ENCODE measurements around the gene GALE. TPM values are rescaled to one million over a fixed set of nuclear protein-coding genes. Genes with fewer than 3 reads are reported as not detected.
A peak's percentile ranks its signal among the peaks of the same experiment; 100 is the strongest.

The GALE gene
- total RNA-seq, 2 experiments from 2014 or later = 49.4 to 54.9 TPM

GRCh38 chr1:23772049-23772853 is 28.3 kb downstream of the GALE start:
- DNase-seq = peak; percentile 91
- CTCF ChIA-PET = interaction anchor here (0.5 to 3.7 kb wide), 55 partner anchors 8 to 423 kb away, joined by 3 to 42 read pairs (median 4); partner anchors contain the start of genes ELOA, FUCA1, GALE and HMGCL
- H3K9me3 Mint-ChIP-seq = no peaks in the 10 kb centered on the region
- no peak overlapping the region for H3K27ac Mint-ChIP-seq
- peaks cover 4% of the 10 kb centered on the region for H3K36me3 Mint-ChIP-seq
- peaks cover 22% of the 10 kb centered on the region for H3K4me1 Mint-ChIP-seq (ENCODE audit: low read depth)
- intact Hi-C loops (cut with micrococcal nuclease) = loop anchor here (1.0 kb wide), 1 partner anchor 96 kb away; the partner anchor contains the start of gene FUCA1
- H3K27me3 Mint-ChIP-seq = no peaks in the 10 kb centered on the region
- POLR2A ChIA-PET = interaction anchor here (0.5 to 0.8 kb wide), 2 partner anchors 9 to 67 kb away, joined by 3 read pairs; no protein-coding TSS in a partner anchor
- no peak overlapping the region for H3K4me3 Mint-ChIP-seq

GRCh38 chr1:23768733-23769132 is 31.8 kb downstream of the GALE start:
- Mint-ChIP-seq H3K36me3 (peaks cover 7% of the 10 kb centered on the region), H3K27me3 (no peaks in the 10 kb centered on the region), H3K27ac (no peak overlapping the region), H3K4me3 (no peak overlapping the region), H3K9me3 (no peaks in the 10 kb centered on the region), H3K4me1 (ENCODE audit: low read depth) (peaks cover 2% of the 10 kb centered on the region)
- intact Hi-C loops (cut with micrococcal nuclease) = no loop called here
- CTCF ChIA-PET = interaction anchor here (0.6 kb wide), 1 partner anchor 155 kb away, joined by 4 read pairs; no protein-coding TSS in a partner anchor
- no peak for DNase-seq
- POLR2A ChIA-PET = no interaction called here

GRCh38 chr1:23763041-23763577 is 37.4 kb downstream of the GALE start:
- H3K4me1 Mint-ChIP-seq (ENCODE audit: low read depth) = no peaks in the 10 kb centered on the region
- H3K27ac Mint-ChIP-seq = no peak overlapping the region
- H3K4me3 Mint-ChIP-seq = no peak overlapping the region
- H3K36me3 Mint-ChIP-seq = peaks cover 27% of the 10 kb centered on the region
- ChIA-PET CTCF (interaction anchor here (1.3 kb wide), 1 partner anchor 9 kb away, joined by 5 read pairs; no protein-coding TSS in a partner anchor), POLR2A (interaction anchor here (0.7 kb wide), 1 partner anchor 9 kb away, joined by 3 read pairs; no protein-coding TSS in a partner anchor)
- intact Hi-C loops (cut with micrococcal nuclease) = no loop called here
- H3K27me3 Mint-ChIP-seq = no peaks in the 10 kb centered on the region
- no peaks in the 10 kb centered on the region for H3K9me3 Mint-ChIP-seq
- DNase-seq = no peak

GRCh38 chr1:23759277-23759676 is 41.3 kb downstream of the GALE start:
- H3K4me1 Mint-ChIP-seq (ENCODE audit: low read depth) = no peaks in the 10 kb centered on the region

GRCh38 chr1:23757812-23758211 is 42.7 kb downstream of the GALE start:
- Mint-ChIP-seq H3K27ac (no peak overlapping the region), H3K9me3 (no peaks in the 10 kb centered on the region), H3K4me3 (no peak overlapping the region), H3K36me3 (peaks cover 45% of the 10 kb centered on the region), H3K27me3 (no peaks in the 10 kb centered on the region), H3K4me1 (ENCODE audit: low read depth) (no peaks in the 10 kb centered on the region)
- intact Hi-C loops (cut with micrococcal nuclease) = no loop called here
- POLR2A ChIA-PET = no interaction called here
- no peak for DNase-seq
- CTCF ChIA-PET = interaction anchor here (1.2 to 1.6 kb wide), 2 partner anchors 13 to 14 kb away, joined by 3 to 6 read pairs; no protein-coding TSS in a partner anchor

More at GRCh38 chr1:23759277-23759676, 41.3 kb downstream of the GALE start:
- ChIA-PET POLR2A (no interaction called here), CTCF (interaction anchor here (1.6 kb wide), 1 partner anchor 12 kb away, joined by 6 read pairs; no protein-coding TSS in a partner anchor)
- Mint-ChIP-seq H3K4me3 (no peak overlapping the region), H3K9me3 (no peaks in the 10 kb centered on the region), H3K27ac (peak overlapping the region; percentile 5), H3K27me3 (no peaks in the 10 kb centered on the region), H3K36me3 (peaks cover 37% of the 10 kb centered on the region)
- no peak for DNase-seq
- intact Hi-C loops (cut with micrococcal nuclease) = no loop called here

- no peak for DNase-seq
- CTCF ChIA-PET = interaction anchor here (0.6 to 0.9 kb wide), 4 partner anchors 15 to 700 kb away, joined by 3 read pairs; no protein-coding TSS in a partner anchor
- H3K4me3 Mint-ChIP-seq = no peak overlapping the region
These were observed 43.9 kb downstream of the GALE start for GRCh38 chr1:23756676-23757075.

GRCh38 chr1:23752909-23753308 is 47.6 kb downstream of the GALE start:
- no peaks in the 10 kb centered on the region for H3K9me3 Mint-ChIP-seq
- POLR2A ChIA-PET = interaction anchor here (0.6 kb wide), 1 partner anchor 50 kb away, joined by 6 read pairs; no protein-coding TSS in a partner anchor
- H3K36me3 Mint-ChIP-seq = peaks cover 41% of the 10 kb centered on the region
- H3K27me3 Mint-ChIP-seq = no peaks in the 10 kb centered on the region
- no peak overlapping the region for H3K27ac Mint-ChIP-seq
- no peak overlapping the region for H3K4me3 Mint-ChIP-seq
- CTCF ChIA-PET = no interaction called here
- DNase-seq = no peak
- H3K4me1 Mint-ChIP-seq (ENCODE audit: low read depth) = peaks cover 13% of the 10 kb centered on the region
- intact Hi-C loops (cut with micrococcal nuclease) = no loop called here

More at GRCh38 chr1:23756676-23757075, 43.9 kb downstream of the GALE start:
- POLR2A ChIA-PET = no interaction called here
- H3K27ac Mint-ChIP-seq = no peak overlapping the region
- H3K36me3 Mint-ChIP-seq = peaks cover 46% of the 10 kb centered on the region
- H3K9me3 Mint-ChIP-seq = no peaks in the 10 kb centered on the region
- intact Hi-C loops (cut with micrococcal nuclease) = no loop called here
- H3K27me3 Mint-ChIP-seq = no peaks in the 10 kb centered on the region
- no peaks in the 10 kb centered on the region for H3K4me1 Mint-ChIP-seq (ENCODE audit: low read depth)

GRCh38 chr1:23751815-23752200 is 48.7 kb downstream of the GALE start:
- H3K27ac Mint-ChIP-seq = no peak overlapping the region
- H3K4me3 Mint-ChIP-seq = no peak overlapping the region
- H3K9me3 Mint-ChIP-seq = no peaks in the 10 kb centered on the region
- peaks cover 24% of the 10 kb centered on the region for H3K4me1 Mint-ChIP-seq (ENCODE audit: low read depth)
- H3K27me3 Mint-ChIP-seq = no peaks in the 10 kb centered on the region
- POLR2A ChIA-PET = no interaction called here
- no peak for DNase-seq
- CTCF ChIA-PET = interaction anchor here (0.8 to 1.9 kb wide), 5 partner anchors 20 to 61 kb away, joined by 3 to 6 read pairs (median 4); partner anchors contain the start of gene RPL11
- H3K36me3 Mint-ChIP-seq = peaks cover 41% of the 10 kb centered on the region
- intact Hi-C loops (cut with micrococcal nuclease) = no loop called here

GRCh38 chr1:23751050-23751814 is 49.3 kb downstream of the GALE start:
- CTCF ChIA-PET = interaction anchor here (0.8 to 1.9 kb wide), 5 partner anchors 21 to 60 kb away, joined by 3 to 6 read pairs (median 4); partner anchors contain the start of gene RPL11

GRCh38 chr1:23748016-23748415 is 52.5 kb downstream of the GALE start:
- Mint-ChIP-seq H3K27ac (peak overlapping the region; percentile 14), H3K9me3 (no peaks in the 10 kb centered on the region), H3K27me3 (no peaks in the 10 kb centered on the region), H3K4me1 (ENCODE audit: low read depth) (peaks cover 43% of the 10 kb centered on the region), H3K4me3 (no peak overlapping the region), H3K36me3 (peaks cover 27% of the 10 kb centered on the region)
- no peak for DNase-seq
- POLR2A ChIA-PET = no interaction called here
- intact Hi-C loops (cut with micrococcal nuclease) = loop anchor here (5.0 kb wide), 1 partner anchor 216 kb away; the partner anchor contains the start of gene E2F2
- CTCF ChIA-PET = interaction anchor here (0.9 to 1.3 kb wide), 5 partner anchors 24 to 57 kb away, joined by 3 to 4 read pairs (median 3); partner anchors contain the start of gene RPL11

More at GRCh38 chr1:23751050-23751814, 49.3 kb downstream of the GALE start:
- H3K9me3 Mint-ChIP-seq = no peaks in the 10 kb centered on the region
- intact Hi-C loops (cut with micrococcal nuclease) = no loop called here
- peaks cover 28% of the 10 kb centered on the region for H3K4me1 Mint-ChIP-seq (ENCODE audit: low read depth)
- no peak overlapping the region for H3K27ac Mint-ChIP-seq
- peaks cover 42% of the 10 kb centered on the region for H3K36me3 Mint-ChIP-seq
- no peak overlapping the region for H3K4me3 Mint-ChIP-seq
- POLR2A ChIA-PET = no interaction called here
- no peaks in the 10 kb centered on the region for H3K27me3 Mint-ChIP-seq
- DNase-seq = peak; percentile 50
